K562 (cell line): ENCODE measurements around the gene ERGIC1. TPM values are rescaled to one million over a fixed set of nuclear protein-coding genes. Genes with fewer than 3 reads are reported as not detected.

ENCODE experiments used
- ATAC-seq: fragments of 200-7000 bp; cut with Tn5 transposase; 3 replicates; pipeline ENCODE4 v1.9.1; 2020; ENCODE audit warnings: moderate library complexity
- BruUV-seq: library from RNA; stranded (reverse); fragments of 400-500 nt; replicated peaks from 2 replicates; lab custom pipeline; 2021; lab: Mats Ljungman, UMichigan
- CTCF ChIA-PET: fragments of 300-600 bp; formaldehyde crosslinking; extraction: SDS; loops from one replicate; lab custom pipeline; 2021; ENCODE audit warnings: low intra/inter-chr PET ratio; lab: Yijun Ruan, JAX
- POLR2A ChIA-PET: fragments of 300-600, 350-650 bp; sonication (Branson Sonifier 250); formaldehyde crosslinking; extraction: SDS; loops from one replicate; lab custom pipeline; 2021; ENCODE audit warnings: antibody characterized with exemption, inconsistent platforms; lab: Yijun Ruan, JAX
- DNase-seq, 4 experiments: peaks; one replicate each; pipeline versions ENCODE4 v3.0.0 to v3.0.0-alpha.2; 2011 to 2018; ENCODE audit warnings: low spot score in 3 of 4, mixed read lengths in 3 of 4; ENCODE audit errors: extremely low read depth in 1 of 4
- FAIRE-seq: peaks from 2 replicates; lab custom pipeline; 2011; peaks lifted over from hg19 to GRCh38; lab: Jason Lieb, UNC
- H2AFZ ChIP-seq: 2 replicates; pipeline ENCODE4 v1.6.0; 2011; ENCODE audit warnings: low read depth, low read length, control low read depth, inconsistent platforms
- H3K27ac ChIP-seq: fragments of 200-600 bp; 3 replicates; pipeline ENCODE4 v1.8.0; 2011; ENCODE audit warnings: low read depth, mild to moderate bottlenecking, control low read depth, inconsistent platforms, low read length, moderate library complexity, mixed read lengths; ENCODE audit errors: extremely low read depth
- H3K27me3 ChIP-seq, 2 experiments: fragments of 300-600 bp in 1 of 2; 2 replicates in 1 of 2; 3 replicates in 1 of 2; pipeline versions ENCODE4 v1.6.0 to v1.8.0; 2011; ENCODE audit warnings: inconsistent platforms in 2 of 2, low read length in 2 of 2, mild to moderate bottlenecking in 1 of 2, mixed read lengths in 1 of 2, moderate library complexity in 1 of 2; ENCODE audit not compliant: control insufficient read depth in 2 of 2, insufficient read depth in 2 of 2
- H3K36me3 ChIP-seq: fragments of 300-600 bp; 3 replicates; pipeline ENCODE4 v1.8.0; 2011; ENCODE audit warnings: mild to moderate bottlenecking, low read length, inconsistent platforms; ENCODE audit not compliant: control insufficient read depth, insufficient read depth
- H3K4me1 ChIP-seq, 2 experiments: fragments of 200-600 bp in 1 of 2; replicated peaks in 1 of 2; 2 replicates in 1 of 2; 3 replicates in 1 of 2; pipeline versions ENCODE4 v1.5.1 to v1.8.0; 2011; ENCODE audit warnings: inconsistent platforms in 2 of 2, low read length in 2 of 2, mild to moderate bottlenecking in 1 of 2, mixed read lengths in 1 of 2, moderate library complexity in 1 of 2; ENCODE audit not compliant: control insufficient read depth in 2 of 2, insufficient read depth in 2 of 2
- H3K4me2 ChIP-seq: 2 replicates; pipeline ENCODE4 v1.6.1; 2011; ENCODE audit warnings: low read length, control low read depth, inconsistent platforms, mixed read lengths; ENCODE audit not compliant: insufficient read depth
- H3K4me3 ChIP-seq: fragments of 200-600 bp; sonication (generic), shearing (Covaris generic); 2 replicates; pipeline ENCODE4 v1.5.1; 2016; ENCODE audit warnings: control low read depth, inconsistent platforms
- H3K79me2 ChIP-seq: fragments of 200-600 bp; 3 replicates; pipeline ENCODE4 v1.8.0; 2011; ENCODE audit warnings: low read length, inconsistent platforms; ENCODE audit not compliant: control insufficient read depth, insufficient read depth
- H3K9ac ChIP-seq, 2 experiments: 2 replicates each; pipeline versions ENCODE4 v1.6.0 to v1.6.1; 2011; ENCODE audit warnings: low read depth in 2 of 2, low read length in 2 of 2, control low read depth in 1 of 2, inconsistent platforms in 1 of 2, mild to moderate bottlenecking in 1 of 2, mixed read lengths in 1 of 2; ENCODE audit not compliant: insufficient read depth in 1 of 2
- H3K9me1 ChIP-seq: one replicate; pipeline ENCODE4 v1.6.0; 2011; ENCODE audit warnings: inconsistent platforms, mild to moderate bottlenecking, low read length, moderate library complexity; ENCODE audit not compliant: control insufficient read depth, insufficient read depth
- H3K9me3 ChIP-seq: replicated peaks from 2 replicates; pipeline ENCODE4 v1.5.1; 2011; ENCODE audit warnings: low read depth, low read length, inconsistent platforms; ENCODE audit not compliant: control insufficient read depth, insufficient read depth
- H4K20me1 ChIP-seq: replicated peaks from 2 replicates; pipeline ENCODE4 v1.6.1; 2011; ENCODE audit warnings: low read length, inconsistent platforms, mixed read lengths; ENCODE audit not compliant: control insufficient read depth, insufficient read depth
- BHLHE40 ChIP-seq: IDR thresholded peaks from 2 replicates; pipeline ENCODE4 v1.6.1; 2011; ENCODE audit warnings: low read length, improper control_type of control experiment
- BRCA1 ChIP-seq, 2 experiments: fragments of 450-650 bp in 1 of 2; sonication (generic) in 1 of 2; formaldehyde crosslinking in 1 of 2; IDR thresholded peaks; 2 replicates each; pipeline versions ENCODE4 v1.5.0 to v1.6.1; 2017 to 2020; ENCODE audit warnings: mild to moderate bottlenecking in 1 of 2, missing genetic modification reagents in 1 of 2
- DMBX1 ChIP-seq: fragments of 250-450 bp; sonication (Bioruptor Pico); IDR thresholded peaks from 2 replicates; pipeline ENCODE4 v1.8.0; 2022; ENCODE audit warnings: inconsistent platforms, mild to moderate bottlenecking, moderate library complexity, borderline replicate concordance
- E2F1 ChIP-seq: sonication (generic); formaldehyde crosslinking; IDR thresholded peaks from 2 replicates; pipeline ENCODE4 v1.8.1; 2023; ENCODE audit warnings: mild to moderate bottlenecking, missing genetic modification reagents, moderate library complexity
- EP300 ChIP-seq: IDR thresholded peaks from 2 replicates; pipeline ENCODE4 v1.6.1; 2012; ENCODE audit warnings: low read length, improper control_type of control experiment
- GABPB2 ChIP-seq: fragments of 250-450 bp; sonication (Bioruptor Pico); conservative IDR thresholded peaks from 2 replicates; pipeline ENCODE4 v1.5.1; 2021; ENCODE audit warnings: mild to moderate bottlenecking
- ILF3 ChIP-seq: fragments of 450-650 bp; IDR thresholded peaks from 2 replicates; pipeline ENCODE4 v1.6.1; 2018; ENCODE audit warnings: antibody characterized with exemption, mild to moderate bottlenecking, moderate library complexity, borderline replicate concordance
- MTA2 ChIP-seq: fragments of 450-650 bp; IDR thresholded peaks from 2 replicates; pipeline ENCODE4 v1.6.1; 2016; ENCODE audit warnings: low read depth
- NCOA2 ChIP-seq, 2 experiments: fragments of 450-650 bp; IDR thresholded peaks; 2 replicates each; pipeline ENCODE4 v1.6.1; 2018; ENCODE audit warnings: mild to moderate bottlenecking in 2 of 2, moderate library complexity in 1 of 2; ENCODE audit not compliant: partially characterized antibody in 2 of 2
- NR4A1 ChIP-seq, 2 experiments: fragments of 250-450 bp in 1 of 2; fragments of 450-650 bp in 1 of 2; sonication (Bioruptor Pico) in 1 of 2; IDR thresholded peaks; 2 replicates each; pipeline versions ENCODE4 v1.4.0 to v1.6.1; 2016 to 2020; ENCODE audit warnings: mild to moderate bottlenecking in 2 of 2, missing compliant biosample characterization in 1 of 2, missing genetic modification characterization in 1 of 2, moderate library complexity in 1 of 2
- SNAPC5 ChIP-seq: fragments of 250-450 bp; sonication (Bioruptor Pico); IDR thresholded peaks from 2 replicates; pipeline ENCODE4 v1.8.0; 2021; ENCODE audit warnings: moderate library complexity, mild to moderate bottlenecking, inconsistent platforms
- SNRNP70 ChIP-seq: fragments of 200-400 bp; formaldehyde crosslinking; optimal IDR thresholded peaks from 2 replicates; pipeline ENCODE3; 2017; ENCODE audit warnings: low read depth, low read length
- STAT5B ChIP-seq: fragments of 250-450 bp; sonication (Bioruptor Pico); IDR thresholded peaks from 2 replicates; pipeline ENCODE4 v1.8.0; 2021; ENCODE audit warnings: mild to moderate bottlenecking, inconsistent platforms
- TCF3 ChIP-seq: sonication (generic); formaldehyde crosslinking; IDR thresholded peaks from 2 replicates; pipeline ENCODE4 v1.4.0; 2020; ENCODE audit warnings: mild to moderate bottlenecking, missing genetic modification reagents
- TEAD1 ChIP-seq, 2 experiments: fragments of 450-650 bp in 1 of 2; sonication (generic) in 1 of 2; formaldehyde crosslinking; IDR thresholded peaks; 2 replicates each; pipeline versions ENCODE4 v1.4.0 to v1.8.0; 2020 to 2022; ENCODE audit warnings: mild to moderate bottlenecking in 2 of 2, missing genetic modification reagents in 1 of 2
- TFE3 ChIP-seq: fragments of 450-650 bp; formaldehyde crosslinking; IDR thresholded peaks from 2 replicates; pipeline ENCODE4 v1.4.0; 2020; ENCODE audit warnings: mild to moderate bottlenecking, mixed read lengths
- ZBTB9 ChIP-seq: fragments of 450-650 bp; formaldehyde crosslinking; IDR thresholded peaks from 2 replicates; pipeline ENCODE4 v1.4.0; 2020; ENCODE audit warnings: mild to moderate bottlenecking, moderate library complexity
- ZNF239 ChIP-seq: fragments of 250-450 bp; sonication (Bioruptor Pico); IDR thresholded peaks from 2 replicates; pipeline ENCODE4 v1.4.0; 2020; ENCODE audit warnings: mild to moderate bottlenecking
- WGBS: fragments of 100-300 bp; shearing (Covaris generic); methylation state at CpG from one replicate; pipeline ENCODE4 v1.1.6; 2016; ENCODE audit warnings: low coverage, mixed read lengths; ENCODE audit not compliant: insufficient coverage; ENCODE audit errors: missing lambda C conversion rate; 5-methylcytosine and 5-hydroxymethylcytosine counted together
- in situ Hi-C: fragments of 300-500 bp; cut with MboI; formaldehyde crosslinking; loops from 4 replicates; pipeline ENCODE4 v1.15.0; 2018; ENCODE audit warnings: inconsistent platforms, mixed read lengths
- intact Hi-C: fragments of 100-400 bp; cut with micrococcal nuclease; formaldehyde crosslinking; loops from 2 replicates; pipeline ENCODE4 v1.14.2; 2022
- polyA plus RNA-seq, 8 experiments: library from polyadenylated mRNA; depleted of rRNA in 4 of 8; stranded (reverse) in 5 of 8; unstranded in 3 of 8; fragments of >200 nt; fragmentation: Nextera tagmentation in 2 of 8; fragmentation: Illumina TruSeq in 1 of 8; extraction: Ambion mirVana in 2 of 8; extraction: Trizol in 1 of 8; gene quantifications; 2 replicates each; pipeline versions ENCODE4 v1.2.1 to v1.2.3, GENCODE V29; 2011 to 2014; ENCODE audit warnings: inconsistent platforms in 1 of 8, missing spikeins in 1 of 8
- total RNA-seq, 7 experiments: library from RNA; depleted of rRNA in 6 of 7; stranded (reverse); fragments of >200 nt in 6 of 7; fragmentation: Illumina TruSeq in 2 of 7; extraction: Trizol in 2 of 7; gene quantifications; 2 replicates each; pipeline versions ENCODE4 v1.2.1 to v1.2.3, GENCODE V29; 2011 to 2021; ENCODE audit warnings: low replicate concordance in 1 of 7

ERGIC1 gene
- total and polyA plus RNA-seq, 9 of the 15 experiments (the other 6 are each of a cell fraction or from before 2014, with no cell fraction given): 5.5 to 68.4 (median 36.4) TPM

- TF ChIP-seq ZBTB9 (CRISPR knock-in tag): no peak
- TF ChIP-seq TCF3: no peak
Measured at GRCh38 chr5:172943906-172944305, 109.9 kb downstream of the ERGIC1 start (continued).

GRCh38 chr5:172944741-172945140, 110.7 kb downstream of the ERGIC1 start:
- Histone ChIP-seq H3K9me3 (no peaks in the 10 kb centered on the region), H3K79me2 (no peaks in the 10 kb centered on the region), H3K27me3 (no peaks in the 10 kb centered on the region), H2AFZ (no peak overlapping the region), H3K9me1 (no peaks in the 10 kb centered on the region), H3K4me1 (peaks cover 7 to 12% of the 10 kb centered on the region in 2 experiments), H3K4me3 (no peak overlapping the region), H3K4me2 (no peak overlapping the region), H3K27ac (no peak overlapping the region), H4K20me1 (no peaks in the 10 kb centered on the region), H3K36me3 (peaks cover 11% of the 10 kb centered on the region; the same call in 1 of the 3 replicates), H3K9ac (0 out of 4 replicates have a peak overlapping the region, but pooled peaks of 1 of the 2 experiments have one; percentile 23)
- in situ Hi-C loops (loop anchor here (10.0 kb wide), 1 partner anchor 460 kb away; no protein-coding TSS in a partner anchor), intact Hi-C loops (no loop called here)
- ChIA-PET CTCF (no interaction called here), POLR2A (no interaction called here)
- FAIRE-seq: no peak
- no peak for DNase-seq
- no TSS peak for BruUV-seq
- no peak for ATAC-seq
- 82% methylated on average over 6 of the region's 6 CpGs for WGBS
- TF ChIP-seq ZNF239 (CRISPR knock-in tag): no peak
- TF ChIP-seq MTA2: no peak
- TF ChIP-seq BHLHE40: no peak
- no peak for TF ChIP-seq NCOA2 (IDR thresholded peaks at IDR 0.05; ENCODE audit: partially characterized antibody in 2 of 2)
- TF ChIP-seq SNRNP70: no peak
- no peak for TF ChIP-seq EP300
- TF ChIP-seq NR4A1 (CRISPR knock-in tag; IDR thresholded peaks at IDR 0.05): no peak
- TF ChIP-seq NR4A1 (tag; IDR thresholded peaks at IDR 0.05): no peak
- TF ChIP-seq TFE3 (CRISPR knock-in tag): no peak
- TF ChIP-seq STAT5B (CRISPR knock-in tag): no peak
- TF ChIP-seq DMBX1 (CRISPR knock-in tag): no peak
- no peak for TF ChIP-seq BRCA1 (IDR thresholded peaks at IDR 0.05)
- TF ChIP-seq BRCA1 (CRISPR knock-in tag; IDR thresholded peaks at IDR 0.05): no peak
- no peak for TF ChIP-seq SNAPC5
- TF ChIP-seq ILF3: no peak
- no peak for TF ChIP-seq GABPB2 (CRISPR knock-in tag)
- no peak for TF ChIP-seq TEAD1 (CRISPR knock-in tag; IDR thresholded peaks at IDR 0.05)
- no peak for TF ChIP-seq E2F1 (CRISPR knock-in tag)
